OCI-LY3 (cell line): ENCODE measurements around the gene OPN4.

Experiments
- CTCF ChIP-seq: fragments of 200-600, 300-600 bp; sonication (generic); IDR thresholded peaks from 2 replicates; pipeline ENCODE4 v1.5.1; 2014; ENCODE audit warnings: antibody characterized with exemption, low read length, low read depth
- EZH2phosphoT487 ChIP-seq: fragments of 200-600 bp; shearing (Covaris generic); IDR thresholded peaks from 2 replicates; pipeline ENCODE4 v1.6.1; 2018; ENCODE audit warnings: antibody characterized with exemption, mixed run types, low read depth

GRCh38 chr10:86611386-86611785 is 43.0 kb upstream of the OPN4 start:
- TF ChIP-seq CTCF (no peak), EZH2phosphoT487 (no peak)
